GM20431 (cell line): ENCODE measurements around the gene ELMO1.

ENCODE experiments used
- in situ Hi-C: fragments of 300-500 bp; cut with MseI, MboI; formaldehyde crosslinking; loops from one replicate; pipeline ENCODE4 v1.15.0; 2020; ENCODE audit warnings: low sequenced_read_pairs; ENCODE audit not compliant: unreplicated experiment

ELMO1 gene

GRCh38 chr7:37211097-37211880, 237.4 kb downstream of the ELMO1 start:
- in situ Hi-C loops, result no loop called here

GRCh38 chr7:37209195-37209594, 239.5 kb downstream of the ELMO1 start:
- in situ Hi-C loops, result no loop called here

- in situ Hi-C loops, result no loop called here
Measured at GRCh38 chr7:37208528-37208927, 240.1 kb downstream of the ELMO1 start.

- in situ Hi-C loops, result no loop called here
Measured at GRCh38 chr7:37206192-37206591, 242.5 kb downstream of the ELMO1 start.

- in situ Hi-C loops, result no loop called here
Measured at GRCh38 chr7:37205451-37205850, 243.2 kb downstream of the ELMO1 start.

GRCh38 chr7:37201876-37202198, 246.8 kb downstream of the ELMO1 start:
- in situ Hi-C loops, result no loop called here

- in situ Hi-C loops, result no loop called here
Measured at GRCh38 chr7:37201003-37201875, 247.4 kb downstream of the ELMO1 start.

GRCh38 chr7:37198906-37199485, 249.7 kb downstream of the ELMO1 start:
- in situ Hi-C loops, result loop anchor here (25.0 kb wide), 2 partner anchors 212 to 712 kb away; no protein-coding TSS in a partner anchor

- in situ Hi-C loops, result loop anchor here (25.0 kb wide), 2 partner anchors 211 to 711 kb away; no protein-coding TSS in a partner anchor
Measured at GRCh38 chr7:37198041-37198905, 250.4 kb downstream of the ELMO1 start.

- in situ Hi-C loops, result loop anchor here (25.0 kb wide), 2 partner anchors 210 to 710 kb away; no protein-coding TSS in a partner anchor
Measured at GRCh38 chr7:37197108-37197507, 251.6 kb downstream of the ELMO1 start.

- in situ Hi-C loops, result loop anchor here (25.0 kb wide), 2 partner anchors 209 to 709 kb away; no protein-coding TSS in a partner anchor
Measured at GRCh38 chr7:37196676-37197075, 252.0 kb downstream of the ELMO1 start.

- in situ Hi-C loops, result loop anchor here (25.0 kb wide), 2 partner anchors 208 to 708 kb away; no protein-coding TSS in a partner anchor
Measured at GRCh38 chr7:37195388-37195787, 253.3 kb downstream of the ELMO1 start.

- in situ Hi-C loops, result loop anchor here (25.0 kb wide), 2 partner anchors 208 to 708 kb away; no protein-coding TSS in a partner anchor
Measured at GRCh38 chr7:37194943-37195342, 253.7 kb downstream of the ELMO1 start.

GRCh38 chr7:37193775-37194135, 254.9 kb downstream of the ELMO1 start:
- in situ Hi-C loops, result loop anchor here (25.0 kb wide), 2 partner anchors 206 to 706 kb away; no protein-coding TSS in a partner anchor

GRCh38 chr7:37193087-37193774, 255.4 kb downstream of the ELMO1 start:
- in situ Hi-C loops, result loop anchor here (25.0 kb wide), 2 partner anchors 206 to 706 kb away; no protein-coding TSS in a partner anchor

GRCh38 chr7:37191797-37192196, 256.9 kb downstream of the ELMO1 start:
- in situ Hi-C loops, result loop anchor here (25.0 kb wide), 2 partner anchors 204 to 704 kb away; no protein-coding TSS in a partner anchor

- in situ Hi-C loops, result loop anchor here (25.0 kb wide), 2 partner anchors 200 to 700 kb away; no protein-coding TSS in a partner anchor
Measured at GRCh38 chr7:37187179-37187578, 261.5 kb downstream of the ELMO1 start.

- in situ Hi-C loops, result loop anchor here (25.0 kb wide), 2 partner anchors 199 to 699 kb away; no protein-coding TSS in a partner anchor
Measured at GRCh38 chr7:37186753-37187152, 261.9 kb downstream of the ELMO1 start.

GRCh38 chr7:37181550-37181932, 267.1 kb downstream of the ELMO1 start:
- in situ Hi-C loops, result loop anchor here (25.0 kb wide), 2 partner anchors 194 to 694 kb away; no protein-coding TSS in a partner anchor
